ENCODE results near the gene DEAF1.
"Not testable (repeated sequence)": the region's sequence is repeated elsewhere in the genome, so short reads cannot be mapped to it uniquely, and the experiment has no call there.

DEAF1 gene, protein sequence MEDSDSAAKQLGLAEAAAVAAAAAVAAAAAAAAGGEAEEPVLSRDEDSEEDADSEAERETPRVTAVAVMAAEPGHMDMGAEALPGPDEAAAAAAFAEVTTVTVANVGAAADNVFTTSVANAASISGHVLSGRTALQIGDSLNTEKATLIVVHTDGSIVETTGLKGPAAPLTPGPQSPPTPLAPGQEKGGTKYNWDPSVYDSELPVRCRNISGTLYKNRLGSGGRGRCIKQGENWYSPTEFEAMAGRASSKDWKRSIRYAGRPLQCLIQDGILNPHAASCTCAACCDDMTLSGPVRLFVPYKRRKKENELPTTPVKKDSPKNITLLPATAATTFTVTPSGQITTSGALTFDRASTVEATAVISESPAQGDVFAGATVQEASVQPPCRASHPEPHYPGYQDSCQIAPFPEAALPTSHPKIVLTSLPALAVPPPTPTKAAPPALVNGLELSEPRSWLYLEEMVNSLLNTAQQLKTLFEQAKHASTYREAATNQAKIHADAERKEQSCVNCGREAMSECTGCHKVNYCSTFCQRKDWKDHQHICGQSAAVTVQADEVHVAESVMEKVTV

DNA sequence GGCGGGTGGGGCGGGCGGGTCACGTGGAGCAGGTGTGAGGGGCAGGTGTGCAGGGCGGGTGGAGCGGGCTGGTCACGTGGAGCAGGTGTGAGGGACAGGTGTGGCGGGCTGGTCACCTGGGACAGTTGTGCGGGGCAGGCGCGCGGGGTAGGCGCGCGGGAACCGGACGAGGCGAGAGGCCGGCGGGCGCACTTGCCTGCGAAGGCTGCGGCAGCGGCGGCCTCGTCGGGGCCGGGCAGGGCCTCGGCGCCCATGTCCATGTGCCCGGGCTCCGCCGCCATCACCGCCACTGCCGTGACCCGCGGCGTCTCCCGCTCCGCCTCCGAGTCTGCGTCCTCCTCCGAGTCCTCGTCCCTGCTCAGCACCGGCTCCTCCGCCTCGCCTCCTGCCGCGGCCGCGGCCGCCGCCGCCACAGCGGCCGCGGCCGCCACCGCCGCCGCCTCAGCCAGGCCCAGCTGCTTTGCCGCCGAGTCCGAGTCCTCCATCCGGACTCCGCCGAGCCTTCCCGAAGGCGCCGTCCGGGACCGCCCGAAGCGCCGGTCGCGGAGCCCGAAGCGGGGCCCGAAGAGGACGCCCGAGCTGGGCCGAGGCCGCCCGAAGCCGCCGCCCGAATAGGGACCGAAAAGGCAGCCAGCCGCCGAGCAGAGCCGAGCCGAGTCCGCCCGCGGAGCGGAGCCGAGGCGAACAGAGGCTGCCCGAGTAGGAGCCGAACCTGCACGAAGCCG, at the start of gene DEAF1:
DEAF1 (minus strand) TSS at position 660 of the 725 bp plus-strand sequence; CDS start at position 485, 175 bp downstream.
- DNase-seq, result peak; percentile 99

DNA sequence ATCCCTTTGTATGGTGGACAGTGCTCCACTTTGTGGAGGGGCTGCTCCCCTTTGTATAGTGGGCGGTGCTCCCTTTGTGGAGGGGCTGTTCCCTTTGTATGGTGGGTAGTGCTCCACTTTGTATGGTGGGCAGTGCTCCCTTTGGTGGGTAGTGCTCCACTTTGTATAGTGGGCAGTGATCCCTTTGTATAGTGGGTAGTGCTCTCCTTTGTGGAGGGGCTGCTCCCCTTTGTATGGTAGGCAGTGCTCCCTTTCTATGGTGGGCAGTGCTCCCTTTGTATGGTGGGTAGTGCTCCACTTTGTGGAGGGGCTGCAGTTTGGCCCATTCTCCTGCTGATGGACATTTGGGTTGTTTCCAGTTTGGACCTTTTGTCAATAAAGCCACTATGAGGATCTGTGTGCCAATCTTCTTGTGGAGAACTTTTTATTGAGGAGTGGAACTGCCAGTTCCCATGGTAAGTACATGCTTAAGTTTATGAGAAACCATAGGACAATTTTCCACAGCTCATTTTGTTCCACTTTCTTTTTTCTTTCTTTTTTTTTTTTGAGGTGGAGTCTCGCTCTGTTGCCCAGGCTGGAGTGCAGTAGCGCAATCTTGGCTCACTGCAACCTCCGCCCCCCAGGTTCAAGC, 47.7 kb upstream of the DEAF1 start:
- DNase-seq, result no peak

DNA sequence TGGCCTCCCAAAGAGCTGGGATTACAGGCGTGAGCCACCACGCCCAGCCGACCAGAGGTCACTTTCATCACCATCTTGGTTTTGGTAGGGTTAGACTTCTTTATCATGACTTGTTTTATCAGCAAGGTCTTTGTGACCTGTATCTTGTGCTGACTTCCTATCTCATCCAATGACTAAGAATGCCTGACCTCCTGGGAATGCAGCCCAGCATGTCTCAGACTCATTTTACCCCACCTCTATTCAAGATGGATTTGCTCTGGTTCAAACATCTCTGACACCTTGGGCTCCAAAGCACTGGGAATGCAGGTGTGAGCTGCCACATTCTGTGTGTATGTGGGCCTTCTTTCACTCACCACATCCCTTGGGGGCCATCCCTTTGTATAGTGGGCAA, 47.1 kb upstream of the DEAF1 start:
- DNase-seq, result no peak

DNA sequence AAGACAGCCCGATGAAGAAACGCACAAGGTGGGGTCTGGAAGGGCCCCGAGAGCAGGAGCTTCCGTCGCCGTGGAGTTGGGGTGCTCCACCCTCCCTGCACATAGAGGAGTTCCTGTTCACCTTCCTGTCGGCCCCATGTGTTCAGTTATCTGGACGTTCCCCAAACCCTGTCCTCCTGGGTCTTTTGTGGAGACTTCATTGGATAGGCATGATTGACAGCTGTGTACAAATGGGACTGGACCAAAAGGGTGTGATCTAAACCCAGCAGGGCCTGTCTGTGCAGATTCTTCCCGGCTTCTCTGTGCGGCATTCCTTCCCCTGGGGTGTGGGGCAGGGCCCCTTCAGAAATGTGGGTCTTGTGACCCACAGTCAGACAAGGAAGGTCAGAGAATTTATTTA, 42.9 kb upstream of the DEAF1 start:
- not testable (repeated sequence) for DNase-seq

DNA sequence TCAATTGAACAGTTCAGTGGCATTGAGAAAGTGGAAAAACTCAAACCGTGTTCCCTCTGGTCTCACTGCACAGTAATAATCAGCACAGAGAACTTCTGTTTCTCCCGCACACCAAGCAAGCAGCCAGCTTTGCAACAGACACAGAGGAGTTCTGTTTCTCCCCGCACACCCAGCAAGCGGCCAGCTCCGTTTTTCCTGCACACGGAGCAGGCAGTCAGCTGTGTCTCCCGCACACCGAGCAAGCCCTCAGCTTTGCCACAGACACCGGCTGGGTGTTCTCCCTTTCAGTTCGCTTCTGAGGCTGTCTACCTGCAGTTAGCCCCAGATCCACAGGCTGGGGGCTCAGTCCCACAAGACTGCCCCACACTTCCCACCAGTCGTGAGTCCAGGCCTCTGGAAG, 42.3 kb upstream of the DEAF1 start:
- no peak for DNase-seq

DNA sequence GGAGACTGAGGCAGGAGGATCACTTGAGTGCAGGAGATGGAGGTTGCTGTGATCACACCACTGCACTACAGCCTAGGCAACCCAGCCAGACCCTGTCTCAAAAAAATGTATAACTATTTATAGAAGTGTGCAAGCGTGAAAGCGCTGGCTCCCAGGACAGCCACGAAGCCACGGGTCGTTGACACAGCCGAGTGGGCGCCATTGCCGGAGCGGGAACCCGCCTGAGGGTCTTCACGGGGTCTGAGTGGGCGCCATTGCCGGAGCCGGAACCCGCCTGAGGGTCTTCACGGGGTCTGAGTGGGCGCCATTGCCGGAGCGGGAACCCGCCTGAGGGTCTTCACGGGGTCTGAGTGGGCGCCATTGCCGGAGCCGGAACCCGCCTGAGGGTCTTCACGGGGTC, 39.5 kb upstream of the DEAF1 start:
- DNase-seq, result not testable (repeated sequence)

DNA sequence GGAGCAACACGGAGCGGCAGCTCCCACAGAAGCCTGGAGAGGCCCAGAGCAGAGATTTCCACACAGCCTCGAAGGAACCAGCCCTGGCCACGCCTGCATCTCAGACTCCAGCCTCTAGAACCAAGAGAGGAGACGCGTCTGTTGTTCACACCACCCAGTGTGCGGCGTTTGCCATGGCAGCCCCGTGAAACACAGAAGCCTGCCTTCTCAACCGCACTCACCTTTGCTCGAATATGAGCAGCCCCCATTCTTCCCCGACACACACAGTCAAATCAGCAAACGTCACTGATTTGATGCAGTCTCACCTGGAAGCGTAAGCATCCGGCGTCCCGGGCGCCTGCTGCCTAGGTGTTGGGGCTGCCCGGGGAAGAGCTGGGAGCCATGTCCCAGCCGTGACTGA, 38.0 kb upstream of the DEAF1 start:
- no peak for DNase-seq

DNA sequence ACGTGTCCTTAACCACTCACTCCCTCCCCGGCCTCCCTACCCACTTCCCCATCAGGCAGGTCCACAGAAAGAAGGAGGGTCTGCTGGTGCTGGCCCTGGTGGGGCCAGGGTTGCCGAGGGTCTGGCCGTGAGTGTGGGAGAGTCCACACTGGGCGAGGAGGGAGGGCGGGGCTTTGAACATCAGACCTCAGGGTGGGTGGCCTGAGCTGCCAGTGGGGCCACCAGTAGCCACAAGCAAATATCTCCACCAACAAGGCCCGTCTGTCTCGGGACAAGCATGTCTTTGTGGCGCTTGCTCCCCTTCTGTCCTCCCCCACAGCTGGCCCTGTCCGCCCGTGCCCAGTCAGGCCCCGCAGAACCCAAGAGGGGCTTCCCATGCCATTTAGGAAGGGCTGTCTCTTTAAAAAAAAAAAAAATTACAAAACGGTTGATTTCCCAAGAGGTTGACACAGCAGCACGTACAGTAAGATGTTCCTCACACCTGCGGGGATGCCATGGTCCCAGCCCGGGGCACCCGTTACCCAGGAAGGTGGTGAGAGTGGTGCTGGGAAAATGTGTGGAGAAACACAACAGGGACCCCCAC, 34.6 kb upstream of the DEAF1 start:
- no peak for DNase-seq

DNA sequence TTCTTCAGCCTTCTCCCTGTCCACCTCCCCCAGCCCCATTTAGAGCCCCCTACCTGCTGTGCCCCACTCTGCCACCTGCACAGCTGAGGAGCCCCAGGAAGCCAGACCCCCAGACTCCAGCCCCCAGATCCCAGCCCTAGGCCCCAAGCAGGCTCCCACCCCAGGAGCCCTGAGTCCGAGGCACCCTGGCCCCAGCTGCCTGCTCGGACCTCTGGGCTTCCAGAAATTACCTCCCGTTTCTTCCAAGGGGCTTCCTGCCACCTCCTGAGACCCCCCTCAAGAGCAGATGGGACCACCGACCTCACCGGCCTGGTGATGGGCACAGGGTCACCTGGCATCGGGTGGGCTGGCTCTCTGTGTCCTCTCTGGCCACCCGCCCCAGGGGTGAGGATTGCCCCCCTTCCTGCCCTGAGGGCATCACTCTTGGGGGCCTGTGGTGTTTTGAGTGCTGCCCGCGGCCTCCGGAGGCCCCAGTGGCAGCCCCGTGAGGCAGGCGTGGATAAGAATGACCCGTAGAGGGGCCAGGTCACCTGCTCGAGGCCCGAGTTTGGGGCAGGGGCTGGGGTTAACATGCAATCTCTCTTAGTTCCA, 34.0 kb upstream of the DEAF1 start:
- no peak for DNase-seq

DNA sequence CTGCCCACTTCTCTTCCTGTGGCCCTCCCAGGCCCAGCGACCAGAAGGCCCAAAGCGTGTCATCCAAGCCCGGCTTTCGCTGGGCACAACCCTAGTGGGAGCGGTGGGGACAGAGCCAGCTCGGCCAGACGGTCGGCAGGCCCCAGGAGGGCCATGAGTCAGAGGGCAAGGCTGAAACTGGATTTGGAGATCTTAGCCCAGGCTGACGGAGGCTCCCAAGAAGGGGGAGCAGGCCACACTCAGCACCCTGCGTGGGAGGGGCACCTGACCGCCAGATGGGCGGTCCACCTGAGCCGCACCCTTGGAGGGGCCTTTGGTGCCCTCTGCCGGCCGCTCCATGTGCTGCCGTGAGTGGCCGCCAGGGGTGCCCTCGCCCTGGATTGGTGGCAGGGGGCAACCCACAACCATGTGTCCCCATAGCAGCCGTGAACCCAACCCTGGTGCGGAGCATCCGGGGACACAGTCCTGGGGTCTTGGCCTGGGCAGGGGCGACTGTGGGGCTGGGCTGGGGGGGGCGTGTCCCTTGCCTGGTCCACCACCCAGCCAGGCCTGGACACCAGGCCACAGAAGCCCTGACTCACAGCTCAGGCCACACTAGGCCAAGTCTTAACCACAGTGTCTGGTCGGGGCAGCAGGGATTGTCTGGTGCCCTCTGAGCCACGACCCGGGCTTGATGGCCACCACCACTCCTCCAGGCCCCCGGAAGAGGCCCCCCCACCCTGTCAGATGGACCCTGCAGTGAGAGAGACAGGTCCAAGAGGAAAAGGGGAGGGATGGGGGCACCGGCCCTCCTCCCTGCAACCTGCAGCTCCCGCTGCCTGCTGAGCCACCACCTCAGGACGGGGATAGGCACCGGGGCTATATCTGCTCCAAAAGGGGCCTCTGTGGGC, 33.1 kb upstream of the DEAF1 start:
- peak; percentile 80 for DNase-seq

DNA sequence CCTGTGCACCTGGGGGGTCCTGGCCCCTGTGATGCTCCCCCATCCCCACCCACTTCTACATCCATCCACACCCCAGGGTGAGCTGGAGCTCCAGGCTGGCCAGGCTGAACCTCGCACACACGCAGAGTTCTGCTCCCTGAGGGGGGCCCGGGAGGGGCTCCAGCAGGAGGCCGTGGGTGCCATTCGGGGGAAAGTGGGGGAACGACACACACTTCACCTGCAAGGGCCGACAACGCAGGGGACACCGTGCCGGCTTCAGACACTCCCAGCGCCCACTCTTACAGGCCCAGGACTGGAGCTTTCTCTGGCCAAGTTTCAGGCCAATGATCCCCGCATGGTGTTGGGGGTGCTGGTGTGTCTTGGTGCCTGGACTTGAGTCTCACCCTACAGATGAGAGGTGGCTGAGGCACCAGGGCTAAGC, 32.3 kb upstream of the DEAF1 start:
- no peak for DNase-seq

DNA sequence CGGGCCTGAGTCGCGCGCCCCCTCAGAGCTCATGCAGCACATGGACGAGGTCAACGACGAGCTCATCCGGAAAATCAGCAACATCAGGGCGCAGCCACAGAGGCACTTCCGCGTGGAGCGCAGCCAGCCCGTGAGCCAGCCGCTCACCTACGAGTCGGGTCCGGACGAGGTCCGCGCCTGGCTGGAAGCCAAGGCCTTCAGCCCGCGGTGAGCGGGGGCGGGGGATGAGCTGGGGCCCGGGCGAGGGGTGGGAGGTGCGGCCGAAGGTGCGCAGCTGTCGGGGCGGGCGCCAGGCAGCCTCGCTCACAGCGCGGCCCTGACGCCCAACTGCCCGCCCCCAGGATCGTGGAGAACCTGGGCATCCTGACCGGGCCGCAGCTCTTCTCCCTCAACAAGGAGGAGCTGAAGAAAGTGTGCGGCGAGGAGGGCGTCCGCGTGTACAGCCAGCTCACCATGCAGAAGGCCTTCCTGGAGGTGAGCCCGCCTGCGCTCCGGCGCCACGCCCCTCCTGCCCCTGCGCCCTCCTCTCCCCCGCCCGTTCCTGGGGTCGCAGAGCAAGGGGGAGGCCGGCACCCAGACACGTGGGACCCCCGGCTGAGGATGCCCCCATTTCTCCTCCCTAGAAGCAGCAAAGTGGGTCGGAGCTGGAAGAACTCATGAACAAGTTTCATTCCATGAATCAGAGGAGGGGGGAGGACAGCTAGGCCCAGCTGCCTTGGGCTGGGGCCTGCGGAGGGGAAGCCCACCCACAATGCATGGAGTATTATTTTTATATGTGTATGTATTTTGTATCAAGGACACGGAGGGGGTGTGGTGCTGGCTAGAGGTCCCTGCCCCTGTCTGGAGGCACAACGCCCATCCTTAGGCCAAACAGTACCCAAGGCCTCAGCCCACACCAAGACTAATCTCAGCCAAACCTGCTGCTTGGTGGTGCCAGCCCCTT, 31.5 kb upstream of the DEAF1 start:
- DNase-seq, result peak; percentile 50

DNA sequence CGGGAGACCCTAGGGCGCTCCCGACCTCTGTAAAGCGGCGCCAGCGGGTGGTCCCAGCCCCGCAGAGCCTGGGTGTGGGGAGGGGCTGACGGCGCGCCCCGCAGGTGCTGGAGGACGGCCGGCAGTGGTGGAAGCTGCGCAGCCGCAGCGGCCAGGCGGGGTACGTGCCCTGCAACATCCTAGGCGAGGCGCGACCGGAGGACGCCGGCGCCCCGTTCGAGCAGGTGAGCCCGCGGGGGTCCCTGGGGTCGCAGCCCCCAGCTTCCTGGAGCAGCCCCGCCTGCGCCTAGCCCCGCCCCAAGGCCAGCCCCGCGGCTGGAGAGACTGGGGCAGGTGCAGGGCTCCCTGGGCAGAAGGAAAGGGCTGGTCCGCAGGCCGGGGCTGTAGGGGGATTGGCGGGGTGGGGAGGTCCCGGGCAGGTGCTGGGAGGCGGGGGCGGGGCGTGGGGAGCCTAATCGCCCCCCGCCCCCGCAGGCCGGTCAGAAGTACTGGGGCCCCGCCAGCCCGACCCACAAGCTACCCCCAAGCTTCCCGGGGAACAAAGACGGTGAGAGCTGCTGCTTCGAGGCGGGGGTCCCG, 30.7 kb upstream of the DEAF1 start:
- no peak for DNase-seq

DNA sequence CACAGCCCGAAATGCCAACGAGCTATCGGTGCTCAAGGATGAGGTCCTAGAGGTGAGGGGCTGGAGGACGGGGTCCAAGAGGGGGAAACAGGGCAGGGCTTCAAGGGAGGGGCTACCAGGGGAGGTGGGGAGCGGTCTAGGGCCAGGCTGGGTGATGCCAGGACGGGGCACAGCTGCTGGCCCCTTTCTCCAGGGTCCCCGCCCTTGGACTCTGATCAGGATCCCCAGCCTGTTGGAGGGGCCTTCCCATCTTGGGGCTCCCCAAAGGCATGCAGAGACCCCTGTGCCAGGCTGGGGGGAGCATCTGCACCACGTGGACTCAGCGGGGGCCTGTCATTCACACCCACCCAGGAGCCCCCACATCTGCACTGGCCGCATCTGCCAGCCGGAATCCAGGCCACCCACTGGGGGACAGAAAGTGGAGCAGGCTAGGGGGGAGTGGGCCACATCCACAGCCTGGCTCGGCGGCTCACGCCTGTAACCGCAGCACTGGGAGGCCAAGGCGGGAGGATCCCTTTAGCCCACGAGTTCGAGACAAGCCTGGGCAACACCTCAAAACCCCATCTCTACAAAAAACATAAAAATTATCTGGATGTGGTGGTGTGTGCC, 29.9 kb upstream of the DEAF1 start:
- DNase-seq, result no peak

DNA sequence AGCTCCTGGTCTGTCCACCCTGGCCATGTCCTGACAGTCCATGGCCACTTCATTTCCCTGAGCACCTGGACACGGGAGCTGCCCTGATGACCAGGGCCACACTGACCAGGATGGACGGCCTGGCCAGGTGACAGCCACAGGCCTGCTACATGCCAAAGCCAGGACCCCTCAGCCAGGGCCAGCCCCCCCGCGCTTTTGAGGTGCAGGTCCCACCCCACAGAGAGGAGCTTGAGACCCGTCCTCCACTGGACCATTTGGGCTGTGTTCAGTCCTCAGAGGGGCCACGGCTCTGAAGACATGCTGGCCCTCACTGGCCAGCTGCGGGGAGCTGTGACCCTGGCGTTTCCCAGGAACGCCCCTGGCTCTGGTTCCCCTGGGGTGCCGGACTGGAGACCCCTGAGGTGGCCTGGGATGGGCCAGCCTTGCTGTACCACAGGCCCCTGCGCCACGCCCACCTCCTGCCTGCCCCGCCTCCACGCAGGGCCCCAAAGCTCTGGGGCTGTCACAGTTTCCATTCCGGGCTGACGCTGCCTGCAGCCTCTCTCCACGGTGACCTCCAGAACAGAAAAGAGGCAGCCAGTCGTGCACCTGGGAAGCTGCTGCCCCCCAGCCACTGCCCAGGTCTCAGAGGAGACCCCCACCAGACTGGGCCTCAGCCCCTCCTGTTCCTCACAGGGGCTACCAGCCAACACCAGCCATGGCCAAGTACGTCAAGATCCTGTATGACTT, 29.2 kb upstream of the DEAF1 start:
- DNase-seq, result no peak

DNA sequence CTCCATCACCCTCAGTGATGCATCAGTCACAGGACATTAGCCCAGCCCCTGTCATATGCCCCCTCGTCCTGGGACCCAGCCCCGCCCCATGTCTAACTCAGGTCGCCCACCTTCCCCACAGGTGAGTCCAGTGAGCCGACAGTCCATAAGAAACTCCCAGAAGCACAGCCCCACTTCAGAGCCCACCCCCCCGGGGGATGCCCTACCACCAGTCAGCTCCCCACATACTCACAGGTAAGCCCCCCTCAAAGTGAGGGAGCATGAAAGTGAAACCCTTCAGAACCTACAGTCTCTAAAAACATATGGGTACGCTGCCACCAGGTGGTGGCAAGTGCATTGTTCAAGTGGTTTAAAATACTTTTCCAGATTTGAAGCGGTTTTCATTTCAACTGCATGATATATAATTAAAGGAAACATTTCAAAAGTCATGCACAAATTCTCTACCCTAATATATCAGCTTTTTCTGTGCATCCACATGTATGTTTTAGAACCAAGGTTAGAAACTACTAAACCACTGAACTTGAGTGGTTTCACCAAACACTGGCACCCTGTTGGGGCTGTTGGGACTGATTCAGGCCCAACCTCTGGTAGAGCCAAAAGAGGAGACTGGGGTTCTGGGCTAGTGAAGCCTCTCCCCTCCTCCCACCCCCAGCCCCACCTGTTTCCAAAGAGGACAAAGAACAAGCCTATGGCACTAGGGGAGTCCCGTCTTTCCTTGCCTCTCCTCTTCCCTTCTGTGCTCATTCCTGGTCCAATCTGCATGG, 28.3 kb upstream of the DEAF1 start:
- DNase-seq, result peak; percentile 56

DNA sequence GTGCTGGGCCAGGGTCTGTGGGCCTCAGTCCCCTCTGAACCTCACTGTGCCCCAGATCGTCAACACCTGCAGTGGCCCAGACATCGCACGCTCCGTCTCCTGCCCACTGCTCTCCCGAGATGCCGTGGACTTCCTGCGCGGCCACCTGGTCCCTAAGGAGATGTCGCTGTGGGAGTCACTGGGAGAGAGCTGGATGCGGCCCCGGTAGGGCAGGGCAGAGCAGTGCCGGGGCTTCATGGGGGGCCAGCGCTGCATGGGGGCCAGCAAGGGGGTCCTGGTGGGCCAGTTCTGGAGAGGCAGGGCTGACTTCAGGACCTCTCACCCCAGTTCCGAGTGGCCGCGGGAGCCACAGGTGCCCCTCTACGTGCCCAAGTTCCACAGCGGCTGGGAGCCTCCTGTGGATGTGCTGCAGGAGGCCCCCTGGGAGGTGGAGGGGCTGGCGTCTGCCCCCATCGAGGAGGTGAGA, 27.4 kb upstream of the DEAF1 start:
- no peak for DNase-seq
